ENCODE measurements around the gene GNAZ. TPM values are rescaled to one million over a fixed set of nuclear protein-coding genes. Genes with fewer than 3 reads are reported as not detected.

GNAZ gene
- total RNA-seq, 1 experiment from 2014 or later, result 11.1 TPM

GRCh38 chr22:23144432-23144831 lies 74.1 kb downstream of the GNAZ start:
- H3K4me2 ChIP-seq (ENCODE audit: low read length), result peak overlapping the region; percentile 89

More at GRCh38 chr22:23144432-23144831, 74.1 kb downstream of the GNAZ start:
- Histone ChIP-seq H2AFZ (ENCODE audit: low read depth, low read length, poor library complexity, severe bottlenecking) (peak overlapping the region; percentile 86), H3K9ac (ENCODE audit: low read length) (peak overlapping the region; percentile 75), H3K79me2 (ENCODE audit: insufficient read depth, low read length) (no peaks in the 10 kb centered on the region), H4K20me1 (ENCODE audit: insufficient read depth) (no peaks in the 10 kb centered on the region), H3K36me3 (ENCODE audit: control insufficient read depth in 1 of 2, insufficient read depth in 2 of 2, low read length in 2 of 2) (no peaks in the 10 kb centered on the region), H3K9me2 (ENCODE audit: insufficient read depth) (no peaks in the 10 kb centered on the region), H3K9me3 (ENCODE audit: control insufficient read depth in 1 of 2, insufficient read depth in 1 of 2, low read depth in 1 of 2, low read length in 2 of 2) (no peaks in the 10 kb centered on the region), H3K27me3 (ENCODE audit: insufficient read depth, low read length) (no peaks in the 10 kb centered on the region), H3K4me1 (ENCODE audit: control insufficient read depth in 1 of 2, insufficient read depth in 2 of 2, low read length in 2 of 2) (peaks cover 14 to 36% of the 10 kb centered on the region in 2 experiments), H3K27ac (ENCODE audit: low read depth, low read length) (no peak overlapping the region), H3K4me3 (replicated peaks in 1 of 2; ENCODE audit: low read depth in 1 of 2, low read length in 2 of 2) (peak overlapping the region; percentile 76)
- no TSS peak for BruUV-seq (replicated peaks)
- intact Hi-C loops (cut with micrococcal nuclease), result no loop called here
- RAD21 ChIA-PET (ENCODE audit: low non-redundant PET in 1 of 2, low total read pairs in 2 of 2, uncharacterized antibody in 2 of 2, unreplicated experiment in 2 of 2), result interaction anchor here in 1 of 2 experiments (1.5 kb wide), 1 partner anchor 137 kb away, joined by 4 read pairs; no protein-coding TSS in a partner anchor
- DNase-seq (ENCODE audit: low read depth, low spot score), result no peak
- CTCF ChIA-PET, result interaction anchor here (0.7 to 2.7 kb wide), 10 partner anchors 11 to 397 kb away, joined by 3 to 20 read pairs (median 4); no protein-coding TSS in a partner anchor
- POLR2A ChIA-PET, result interaction anchor here (1.4 kb wide), 1 partner anchor 12 kb away, joined by 4 read pairs; no protein-coding TSS in a partner anchor
- TF ChIP-seq REST (IDR thresholded peaks at IDR 0.05; ENCODE audit: low read depth) (no peak), POLR2AphosphoS5 (IDR thresholded peaks at IDR 0.05; ENCODE audit: low read depth, low read length) (no peak), ELF1 (IDR thresholded peaks at IDR 0.05; ENCODE audit: borderline replicate concordance, low read depth) (no peak), ZNF274 (IDR thresholded peaks at IDR 0.05; ENCODE audit: low read depth, low read length) (no peak), TCF7L2 (IDR thresholded peaks at IDR 0.05; ENCODE audit: borderline replicate concordance, extremely low read depth, insufficient read depth, insufficient read length) (no peak), ATF3 (IDR thresholded peaks at IDR 0.05) (no peak), CBX3 (IDR thresholded peaks at IDR 0.05; ENCODE audit: low read depth) (no peak), MAX (IDR thresholded peaks at IDR 0.05) (no peak), POLR2A (IDR thresholded peaks at IDR 0.05; ENCODE audit: borderline replicate concordance, extremely low read depth, insufficient read depth, insufficient read length) (no peak)
- ATAC-seq, result no peak

Data from HCT116 (cell line).